CD14-positive monocyte (primary cell): ENCODE data around the gene MAD1L1. TPM values are rescaled to one million over a fixed set of nuclear protein-coding genes. Genes with fewer than 3 reads are reported as not detected.

ENCODE experiments used
- DNase-seq, 3 donors: peaks; one replicate each; pipeline ENCODE4 v3.0.0-alpha.2; 2011 to 2022
- H2AFZ ChIP-seq: 2 replicates; pipeline ENCODE4 v1.6.0; 2012; ENCODE audit warnings: mild to moderate bottlenecking, low read depth, low read length, inconsistent platforms; ENCODE audit not compliant: insufficient read depth, poor library complexity, severe bottlenecking
- H3K27ac ChIP-seq, 2 donors: 1 replicate in 1 of 2; 2 replicates in 1 of 2; pipeline ENCODE4 v1.5.1; 2012 to 2013; ENCODE audit warnings: low read length in 2 of 2, control low read depth in 1 of 2, inconsistent platforms in 1 of 2, low read depth in 1 of 2, mild to moderate bottlenecking in 1 of 2
- H3K27me3 ChIP-seq, 2 donors: one replicate each; pipeline versions ENCODE4 v1.6.0 to v1.6.1; 2011 to 2013; ENCODE audit warnings: low read length in 2 of 2; ENCODE audit not compliant: control insufficient read depth in 2 of 2, insufficient read depth in 2 of 2
- H3K36me3 ChIP-seq, 2 donors: replicated peaks in 1 of 2; 1 replicate in 1 of 2; 2 replicates in 1 of 2; pipeline versions ENCODE4 v1.5.1 to v1.6.1; 2012 to 2013; ENCODE audit warnings: low read length in 2 of 2, control low read depth in 1 of 2, inconsistent platforms in 1 of 2, mild to moderate bottlenecking in 1 of 2; ENCODE audit not compliant: insufficient read depth in 2 of 2, control insufficient read depth in 1 of 2
- H3K4me1 ChIP-seq, 2 donors: 1 replicate in 1 of 2; 2 replicates in 1 of 2; pipeline versions ENCODE4 v1.5.1 to v1.6.1; 2012 to 2013; ENCODE audit warnings: low read length in 2 of 2, control low read depth in 1 of 2, inconsistent platforms in 1 of 2, mild to moderate bottlenecking in 1 of 2, moderate library complexity in 1 of 2; ENCODE audit not compliant: insufficient read depth in 2 of 2, control insufficient read depth in 1 of 2
- H3K4me2 ChIP-seq: replicated peaks from 2 replicates; pipeline ENCODE3; 2012; ENCODE audit warnings: low read length, moderate library complexity, mild to moderate bottlenecking; ENCODE audit not compliant: poor library complexity, severe bottlenecking; ENCODE audit errors: extremely low read depth
- H3K4me3 ChIP-seq, 3 experiments: fragments of 200-600 bp in 1 of 3; sonication (generic) in 1 of 3; replicated peaks in 1 of 3; 1 replicate in 2 of 3; 2 replicates in 1 of 3; pipeline ENCODE4 v1.5.1; 2011 to 2013; ENCODE audit warnings: low read length in 3 of 3, mild to moderate bottlenecking in 3 of 3, control low read depth in 2 of 3, low read depth in 2 of 3, inconsistent platforms in 1 of 3, moderate library complexity in 1 of 3
- H3K79me2 ChIP-seq: 2 replicates; pipeline ENCODE4 v1.6.0; 2012; ENCODE audit warnings: mild to moderate bottlenecking, control low read depth, inconsistent platforms, low read length, moderate library complexity; ENCODE audit not compliant: insufficient read depth
- H3K9ac ChIP-seq: 2 replicates; pipeline ENCODE4 v1.6.0; 2017; ENCODE audit warnings: low read length, mild to moderate bottlenecking; ENCODE audit not compliant: insufficient read depth, poor library complexity, severe bottlenecking
- H3K9me3 ChIP-seq, 2 donors: replicated peaks in 1 of 2; 1 replicate in 1 of 2; 2 replicates in 1 of 2; pipeline versions ENCODE4 v1.5.1 to v1.6.1; 2012 to 2013; ENCODE audit warnings: low read length in 2 of 2, control low read depth in 1 of 2; ENCODE audit not compliant: control insufficient read depth in 1 of 2, insufficient read depth in 1 of 2
- H4K20me1 ChIP-seq: 2 replicates; pipeline ENCODE4 v1.6.0; 2012; ENCODE audit warnings: mild to moderate bottlenecking, low read length, control low read depth, moderate library complexity; ENCODE audit not compliant: insufficient read depth
- H3K27ac Mint-ChIP-seq, 7 donors: one replicate each; pipeline ENCODE4 v1.8.0; 2020; ENCODE audit warnings: mild to moderate bottlenecking in 7 of 7, mixed read lengths in 7 of 7, moderate library complexity in 6 of 7, inconsistent platforms in 2 of 7
- H3K27me3 Mint-ChIP-seq, 3 donors: one replicate each; pipeline ENCODE4 v1.8.0; 2021 to 2022; ENCODE audit warnings: low read depth in 3 of 3, mild to moderate bottlenecking in 3 of 3, mixed read lengths in 3 of 3, moderate library complexity in 3 of 3, inconsistent platforms in 1 of 3
- H3K36me3 Mint-ChIP-seq, 2 donors: one replicate each; pipeline ENCODE4 v1.8.0; 2020; ENCODE audit warnings: mixed read lengths in 2 of 2, inconsistent platforms in 1 of 2, mild to moderate bottlenecking in 1 of 2
- H3K4me1 Mint-ChIP-seq: one replicate; pipeline ENCODE4 v1.8.0; 2020; ENCODE audit warnings: mild to moderate bottlenecking, mixed read lengths
- H3K4me3 Mint-ChIP-seq, 2 donors: one replicate each; pipeline ENCODE4 v1.8.0; 2020; ENCODE audit warnings: mild to moderate bottlenecking in 2 of 2, mixed read lengths in 2 of 2, moderate library complexity in 1 of 2
- H3K9me3 Mint-ChIP-seq, 7 donors: one replicate each; pipeline ENCODE4 v1.8.0; 2020 to 2022; ENCODE audit warnings: mixed read lengths in 7 of 7, mild to moderate bottlenecking in 6 of 7, moderate library complexity in 6 of 7, inconsistent platforms in 2 of 7
- WGBS: methylation state at CpG from one replicate; pipeline ENCODE4 v1.1.5; 2013; ENCODE audit warnings: missing lambda C conversion rate; ENCODE audit not compliant: insufficient coverage; 5-methylcytosine and 5-hydroxymethylcytosine counted together
- intact Hi-C, 2 donors: fragments of 100-400 bp; cut with micrococcal nuclease; formaldehyde crosslinking; loops; one replicate each; pipeline versions ENCODE4 v1.15.0 to v1.15.1; 2023
- polyA plus RNA-seq, 3 donors: library from polyadenylated mRNA; depleted of rRNA in 1 of 3; unstranded in 2 of 3; stranded (reverse) in 1 of 3; fragments of 300-500 nt in 2 of 3; fragments of >200 nt in 1 of 3; fragmentation: Illumina TruSeq in 2 of 3; gene quantifications; 1 replicate in 2 of 3; 2 replicates in 1 of 3; pipeline ENCODE4 v1.2.3, GENCODE V29; 2012 to 2021
- TF ChIP-seq, protein P1 (sequence below): fragments of 200-600 bp; IDR thresholded peaks from one replicate; pipeline ENCODE4 v1.8.0; 2022; ENCODE audit warnings: antibody characterized with exemption, mild to moderate bottlenecking

The MAD1L1 gene
- polyA plus RNA-seq, 3 donors = 22.0 to 39.4 (median 33.2) TPM

DNA sequence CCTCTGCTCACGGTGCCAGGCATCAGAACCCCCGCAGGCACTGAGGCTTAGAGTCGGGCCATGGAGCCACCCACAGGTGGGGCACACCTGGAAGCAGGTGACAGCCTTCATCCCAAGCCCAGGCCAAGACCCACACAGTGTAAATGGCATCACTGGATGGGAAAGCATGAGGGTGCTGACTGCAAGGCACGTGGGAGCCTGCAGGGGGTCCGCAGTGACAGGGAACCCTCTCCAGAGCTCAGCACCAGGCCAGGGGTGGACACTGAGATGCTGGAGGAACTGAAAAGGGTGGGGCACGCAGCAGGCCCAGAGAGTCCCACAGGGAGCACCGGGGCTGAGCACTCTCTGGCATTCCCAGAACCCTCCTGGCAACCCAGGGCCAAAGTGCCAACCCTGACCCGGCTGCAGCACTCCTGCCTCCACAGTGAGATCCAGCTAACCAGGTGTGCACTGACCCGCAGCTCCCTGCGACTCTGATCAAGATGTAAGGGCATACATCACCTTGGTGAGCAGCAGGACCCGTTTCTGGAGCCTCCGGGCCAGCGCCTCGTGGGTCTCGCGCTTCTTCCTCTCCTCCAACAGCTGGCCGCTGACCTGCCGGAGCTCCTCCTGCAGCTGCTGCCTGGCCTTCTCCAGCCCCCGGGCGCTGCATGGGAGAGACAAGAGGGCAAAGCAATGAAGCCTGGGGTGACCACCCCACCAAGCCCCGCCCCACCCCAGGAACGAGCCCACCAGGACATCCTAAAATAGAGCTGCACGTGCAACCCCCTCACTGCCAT, 163.9 kb downstream of the MAD1L1 start:
- no peak for DNase-seq
- peaks cover 31 to 48% of the 10 kb centered on the region in 2 donors for H3K36me3 Mint-ChIP-seq
- no peak overlapping the region for H3K4me3 Mint-ChIP-seq
- Histone ChIP-seq H3K9ac (no peak overlapping the region), H3K27ac (no peak overlapping the region), H3K4me2 (no peak overlapping the region), H2AFZ (no peak overlapping the region), H3K4me1 (peaks cover 3 to 4% of the 10 kb centered on the region in 2 donors), H3K9me3 (no peaks in the 10 kb centered on the region), H3K36me3 (peaks cover 18 to 30% of the 10 kb centered on the region in 2 donors), H3K27me3 (no peaks in the 10 kb centered on the region), H3K4me3 (no peak overlapping the region), H3K79me2 (no peaks in the 10 kb centered on the region), H4K20me1 (no peaks in the 10 kb centered on the region)
- H3K27me3 Mint-ChIP-seq = peaks cover 0 to 3% (median 0%) of the 10 kb centered on the region in 3 donors
- H3K9me3 Mint-ChIP-seq = peaks cover 0 to 3% (median 0%) of the 10 kb centered on the region in 7 donors
- WGBS = 96% methylated on average over 20 of the region's 23 CpGs
- intact Hi-C loops = no loop called here
- TF ChIP-seq, protein P1, sequence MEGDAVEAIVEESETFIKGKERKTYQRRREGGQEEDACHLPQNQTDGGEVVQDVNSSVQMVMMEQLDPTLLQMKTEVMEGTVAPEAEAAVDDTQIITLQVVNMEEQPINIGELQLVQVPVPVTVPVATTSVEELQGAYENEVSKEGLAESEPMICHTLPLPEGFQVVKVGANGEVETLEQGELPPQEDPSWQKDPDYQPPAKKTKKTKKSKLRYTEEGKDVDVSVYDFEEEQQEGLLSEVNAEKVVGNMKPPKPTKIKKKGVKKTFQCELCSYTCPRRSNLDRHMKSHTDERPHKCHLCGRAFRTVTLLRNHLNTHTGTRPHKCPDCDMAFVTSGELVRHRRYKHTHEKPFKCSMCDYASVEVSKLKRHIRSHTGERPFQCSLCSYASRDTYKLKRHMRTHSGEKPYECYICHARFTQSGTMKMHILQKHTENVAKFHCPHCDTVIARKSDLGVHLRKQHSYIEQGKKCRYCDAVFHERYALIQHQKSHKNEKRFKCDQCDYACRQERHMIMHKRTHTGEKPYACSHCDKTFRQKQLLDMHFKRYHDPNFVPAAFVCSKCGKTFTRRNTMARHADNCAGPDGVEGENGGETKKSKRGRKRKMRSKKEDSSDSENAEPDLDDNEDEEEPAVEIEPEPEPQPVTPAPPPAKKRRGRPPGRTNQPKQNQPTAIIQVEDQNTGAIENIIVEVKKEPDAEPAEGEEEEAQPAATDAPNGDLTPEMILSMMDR = no peak
- no peak overlapping the region for H3K27ac Mint-ChIP-seq
- H3K4me1 Mint-ChIP-seq = peaks cover 10% of the 10 kb centered on the region

DNA sequence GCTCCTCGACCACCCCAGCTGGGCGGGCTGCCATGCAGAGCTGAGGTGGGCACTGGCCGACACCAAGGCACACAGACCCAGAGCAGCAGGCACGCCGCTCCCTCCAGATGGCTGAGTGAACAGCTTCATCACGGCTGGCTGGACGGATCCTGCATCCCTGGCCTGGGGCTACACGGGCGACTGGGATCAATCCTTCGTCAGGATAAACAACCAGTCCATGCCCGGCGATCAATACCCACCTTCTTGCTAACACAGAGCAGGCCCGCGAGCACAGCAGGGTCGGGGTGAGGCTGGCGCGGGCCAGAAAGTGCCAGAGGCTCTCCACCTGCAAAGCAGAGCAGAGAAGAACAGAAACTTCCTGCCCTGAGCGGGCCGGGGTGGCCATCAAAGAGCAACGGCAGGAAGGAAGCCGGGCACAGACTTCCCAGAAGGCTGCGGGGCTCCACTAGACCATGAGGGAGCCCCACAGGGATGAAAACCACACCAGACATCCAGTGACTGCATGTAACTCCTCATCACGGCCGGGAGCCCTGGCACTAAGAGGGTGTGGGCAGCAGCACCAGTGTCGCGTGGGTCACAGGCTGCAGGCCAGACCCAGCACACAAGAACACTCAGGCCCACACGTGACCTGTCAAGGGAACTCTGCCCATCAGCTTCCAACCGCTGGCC, 166.4 kb downstream of the MAD1L1 start:
- peaks cover 12 to 21% of the 10 kb centered on the region in 2 donors for H3K4me1 ChIP-seq
- 65% methylated on average over 26 of the region's 28 CpGs for WGBS

More for the DNA sequence above, 166.4 kb downstream of the MAD1L1 start:
- H3K4me2 ChIP-seq = no peak overlapping the region
- DNase-seq = no peak
- Mint-ChIP-seq H3K9me3 (peaks cover 0 to 2% (median 0%) of the 10 kb centered on the region in 7 donors), H3K36me3 (peaks cover 31 to 50% of the 10 kb centered on the region in 2 donors), H3K27ac (peak overlapping the region in 1 of 7 donors; percentile 0), H3K27me3 (peaks cover 0 to 5% (median 4%) of the 10 kb centered on the region in 3 donors), H3K4me3 (no peak overlapping the region), H3K4me1 (peaks cover 27% of the 10 kb centered on the region)
- no peak overlapping the region for H3K27ac ChIP-seq
- H3K9me3 ChIP-seq = no peaks in the 10 kb centered on the region
- no peaks in the 10 kb centered on the region for H4K20me1 ChIP-seq
- intact Hi-C loops = no loop called here
- H2AFZ ChIP-seq = no peak overlapping the region
- H3K27me3 ChIP-seq = no peaks in the 10 kb centered on the region
- H3K9ac ChIP-seq = peak overlapping the region; percentile 8
- H3K36me3 ChIP-seq = peaks cover 18 to 30% of the 10 kb centered on the region in 2 donors
- H3K79me2 ChIP-seq = no peaks in the 10 kb centered on the region
- TF ChIP-seq, protein P1 = no peak
- H3K4me3 ChIP-seq = no peak overlapping the region
